ENCODE data around the gene ZFPL1. TPM values are rescaled to one million over a fixed set of nuclear protein-coding genes. Genes with fewer than 3 reads are reported as not detected.
A peak's percentile ranks its signal among the peaks of the same experiment; 100 is the strongest.

Gene ZFPL1
- total and polyA plus RNA-seq, 7 experiments from 2014 or later, result 24.2 to 53.0 (median 39.1) TPM

DNA sequence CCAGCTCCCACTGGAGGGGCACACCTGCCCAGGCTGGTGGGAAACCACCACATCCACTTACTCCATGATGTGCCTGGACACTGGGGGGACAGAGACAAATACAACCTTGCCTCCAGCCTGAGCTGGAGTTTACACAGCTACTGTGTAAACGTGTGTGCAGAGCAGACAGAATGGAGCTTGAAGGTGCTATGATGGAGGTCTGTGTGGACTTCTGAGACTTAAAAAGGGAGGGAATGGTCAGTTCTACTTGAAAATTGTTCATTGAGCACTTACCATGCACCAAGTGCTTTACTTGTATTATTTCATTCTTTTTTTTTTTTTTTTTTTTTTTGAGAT, 11.4 kb upstream of the ZFPL1 start:
- no peaks in the 10 kb centered on the region for H3K4me1 ChIP-seq (ENCODE audit: control insufficient read depth in 2 of 2, insufficient read depth in 2 of 2, low read length in 2 of 2)
- intact Hi-C loops (cut with micrococcal nuclease), result no loop called here
- ChIA-PET POLR2A (no interaction called here), CTCF (no interaction called here)
- no peaks in the 10 kb centered on the region for H3K27me3 ChIP-seq (ENCODE audit: control insufficient read depth in 2 of 2, insufficient read depth in 2 of 2, low read length in 2 of 2)
- no peak overlapping the region for H3K27ac ChIP-seq (ENCODE audit: low read depth, low read length)
- H3K27ac Mint-ChIP-seq, result peak overlapping the region in 1 of 9 donors; percentile 32
- H3K9me3 Mint-ChIP-seq, result no peaks in the 10 kb centered on the region
- DNase-seq (no peak), ATAC-seq (no peak)
- no peak overlapping the region for H3K4me3 ChIP-seq (ENCODE audit: low read length)
- H3K27me3 Mint-ChIP-seq, result no peaks in the 10 kb centered on the region
- no peaks in the 10 kb centered on the region for H3K36me3 ChIP-seq (ENCODE audit: control insufficient read depth in 2 of 3, insufficient read depth in 3 of 3, low read length in 3 of 3)
- H3K9me3 ChIP-seq (ENCODE audit: control insufficient read depth in 2 of 3, low read length in 3 of 3), result no peaks in the 10 kb centered on the region
- H3K4me3 Mint-ChIP-seq, result no peak overlapping the region
- peaks cover 0 to 10% (median 0%) of the 10 kb centered on the region in 7 donors for H3K4me1 Mint-ChIP-seq
- peaks cover 0 to 2% (median 0%) of the 10 kb centered on the region in 5 donors for H3K36me3 Mint-ChIP-seq

- no peaks in the 10 kb centered on the region for H3K4me1 ChIP-seq (ENCODE audit: control insufficient read depth in 2 of 2, insufficient read depth in 2 of 2, low read length in 2 of 2)
- intact Hi-C loops (cut with micrococcal nuclease), result no loop called here
- peaks cover 3 to 42% (median 7%) of the 10 kb centered on the region in 7 donors for H3K4me1 Mint-ChIP-seq
- peak overlapping the region in 4 of 9 donors; percentile 9 to 83 (median 48) for H3K27ac Mint-ChIP-seq
- ATAC-seq (no peak), DNase-seq (no peak)
- no peaks in the 10 kb centered on the region for H3K36me3 ChIP-seq (ENCODE audit: control insufficient read depth in 2 of 3, insufficient read depth in 3 of 3, low read length in 3 of 3)
- no peak overlapping the region for H3K27ac ChIP-seq (ENCODE audit: low read depth, low read length)
- CTCF ChIA-PET, result interaction anchor here (1.3 to 1.4 kb wide), 2 partner anchors 14 to 62 kb away, joined by 3 to 5 read pairs; no protein-coding TSS in a partner anchor
- H3K27me3 ChIP-seq (ENCODE audit: control insufficient read depth in 2 of 2, insufficient read depth in 2 of 2, low read length in 2 of 2), result no peaks in the 10 kb centered on the region
- H3K4me3 ChIP-seq (ENCODE audit: low read length), result no peak overlapping the region
- H3K27me3 Mint-ChIP-seq, result no peaks in the 10 kb centered on the region
- H3K36me3 Mint-ChIP-seq, result peaks cover 0 to 11% (median 0%) of the 10 kb centered on the region in 5 donors
- POLR2A ChIA-PET, result no interaction called here
- H3K9me3 ChIP-seq (ENCODE audit: control insufficient read depth in 2 of 3, low read length in 3 of 3), result no peaks in the 10 kb centered on the region
- peaks cover 0 to 2% (median 0%) of the 10 kb centered on the region in 11 donors for H3K9me3 Mint-ChIP-seq
- no peak overlapping the region for H3K4me3 Mint-ChIP-seq
Observed at GRCh38 chr11:65077451-65077850, 6.6 kb upstream of the ZFPL1 start.

DNA sequence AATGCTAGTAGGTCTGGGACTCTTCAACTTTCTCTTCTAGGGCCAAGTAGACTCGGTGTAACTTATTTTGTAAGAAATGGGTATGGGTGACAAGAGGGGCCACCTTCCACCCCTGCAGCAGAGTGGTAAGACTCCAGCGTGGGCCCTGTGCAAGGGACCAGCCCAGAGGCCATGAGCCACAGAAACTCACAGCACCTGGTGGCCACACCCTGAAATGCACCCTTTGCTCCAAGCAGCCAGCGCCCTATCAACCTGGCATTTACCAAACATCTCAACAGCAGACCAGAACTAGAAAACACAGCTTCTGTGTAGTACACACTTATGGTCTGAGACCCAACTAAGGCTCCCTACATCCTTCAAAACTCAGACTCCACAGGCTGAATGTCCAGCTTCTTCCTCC, 5.9 kb upstream of the ZFPL1 start:
- Mint-ChIP-seq H3K4me1 (peaks cover 3 to 48% (median 7%) of the 10 kb centered on the region in 7 donors), H3K27me3 (no peaks in the 10 kb centered on the region), H3K4me3 (peak overlapping the region in 1 of 10 donors; percentile 48), H3K36me3 (peaks cover 0 to 15% (median 0%) of the 10 kb centered on the region in 5 donors), H3K9me3 (peaks cover 0 to 2% (median 0%) of the 10 kb centered on the region in 11 donors), H3K27ac (peak overlapping the region; percentile 9 to 83 (median 63))
- Histone ChIP-seq H3K4me1 (ENCODE audit: control insufficient read depth in 2 of 2, insufficient read depth in 2 of 2, low read length in 2 of 2) (no peaks in the 10 kb centered on the region), H3K36me3 (ENCODE audit: control insufficient read depth in 2 of 3, insufficient read depth in 3 of 3, low read length in 3 of 3) (no peaks in the 10 kb centered on the region), H3K27me3 (ENCODE audit: control insufficient read depth in 2 of 2, insufficient read depth in 2 of 2, low read length in 2 of 2) (no peaks in the 10 kb centered on the region), H3K4me3 (ENCODE audit: low read length) (no peak overlapping the region), H3K27ac (ENCODE audit: low read depth, low read length) (no peak overlapping the region), H3K9me3 (ENCODE audit: control insufficient read depth in 2 of 3, low read length in 3 of 3) (no peaks in the 10 kb centered on the region)
- POLR2A ChIA-PET, result interaction anchor here (0.6 kb wide), 2 partner anchors 25 to 40 kb away, joined by 3 read pairs; no protein-coding TSS in a partner anchor
- intact Hi-C loops (cut with micrococcal nuclease), result loop anchor here (1.0 to 2.0 kb wide), 4 partner anchors 19 to 65 kb away; partner anchors contain the start of genes SAC3D1 (in 1 of the 2), SNX15 (in 1 of the 2) and VPS51 (in 1 of the 2)
- DNase-seq (peak; percentile 47 to 71 (median 64)), ATAC-seq (peak; percentile 97)
- CTCF ChIA-PET, result interaction anchor here (1.3 to 2.0 kb wide), 2 partner anchors 63 to 66 kb away, joined by 5 to 6 read pairs; no protein-coding TSS in a partner anchor

DNA sequence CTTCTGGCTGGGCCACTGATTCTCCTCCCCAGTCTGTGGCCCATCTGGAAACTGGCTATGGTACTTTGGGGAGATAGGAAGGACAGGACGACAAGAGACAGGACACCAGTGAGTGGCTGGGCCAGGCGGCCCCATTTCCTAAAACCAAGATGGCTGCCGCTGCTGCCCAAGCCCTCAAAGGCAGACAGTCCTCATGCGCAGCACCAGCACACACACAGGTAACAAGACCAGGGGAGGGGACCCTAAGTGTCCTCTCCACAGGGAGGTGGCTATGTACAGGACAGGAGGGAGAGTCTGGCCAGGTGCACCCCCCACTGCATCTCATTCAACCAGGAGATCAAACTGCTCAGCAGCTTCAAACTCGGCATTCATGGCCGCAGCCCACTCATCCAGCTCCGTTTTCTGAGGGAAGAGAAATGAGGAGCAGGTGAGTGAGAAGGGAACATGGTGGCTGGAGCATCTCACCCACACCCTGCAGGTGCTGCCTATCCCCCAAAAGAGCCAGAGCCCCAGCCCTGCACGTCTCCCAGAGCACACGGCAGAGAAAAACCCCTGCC, 5.2 kb upstream of the ZFPL1 start:
- ChIA-PET POLR2A (interaction anchor here (0.9 kb wide), 1 partner anchor 52 kb away, joined by 3 read pairs; the partner anchor contains the start of gene SNX15), CTCF (interaction anchor here (2.0 kb wide), 1 partner anchor 66 kb away, joined by 6 read pairs; no protein-coding TSS in a partner anchor)
- Histone ChIP-seq H3K9me3 (ENCODE audit: control insufficient read depth in 2 of 3, low read length in 3 of 3) (no peaks in the 10 kb centered on the region), H3K4me3 (ENCODE audit: low read length) (no peak overlapping the region), H3K27me3 (ENCODE audit: control insufficient read depth in 2 of 2, insufficient read depth in 2 of 2, low read length in 2 of 2) (no peaks in the 10 kb centered on the region), H3K27ac (ENCODE audit: low read depth, low read length) (no peak overlapping the region), H3K36me3 (ENCODE audit: control insufficient read depth in 2 of 3, insufficient read depth in 3 of 3, low read length in 3 of 3) (no peaks in the 10 kb centered on the region), H3K4me1 (ENCODE audit: control insufficient read depth in 2 of 2, insufficient read depth in 2 of 2, low read length in 2 of 2) (peaks cover 3 to 4% of the 10 kb centered on the region in 2 donors)
- peaks cover 0 to 2% (median 0%) of the 10 kb centered on the region in 5 donors for H3K27me3 Mint-ChIP-seq
- ATAC-seq (no peak), DNase-seq (no peak)
- H3K36me3 Mint-ChIP-seq, result peaks cover 0 to 15% (median 0%) of the 10 kb centered on the region in 5 donors
- intact Hi-C loops (cut with micrococcal nuclease), result loop anchor here (1.0 to 2.0 kb wide), 4 partner anchors 18 to 66 kb away; partner anchors contain the start of genes SAC3D1 (in 1 of the 2), SNX15 (in 1 of the 2) and VPS51 (in 1 of the 2)
- H3K4me1 Mint-ChIP-seq, result peaks cover 7 to 51% (median 14%) of the 10 kb centered on the region in 7 donors
- peak overlapping the region in 1 of 10 donors; percentile 48 for H3K4me3 Mint-ChIP-seq
- H3K9me3 Mint-ChIP-seq, result peaks cover 0 to 5% (median 0%) of the 10 kb centered on the region in 11 donors
- peak overlapping the region in 3 of 9 donors; percentile 49 to 83 (median 71) for H3K27ac Mint-ChIP-seq

DNA sequence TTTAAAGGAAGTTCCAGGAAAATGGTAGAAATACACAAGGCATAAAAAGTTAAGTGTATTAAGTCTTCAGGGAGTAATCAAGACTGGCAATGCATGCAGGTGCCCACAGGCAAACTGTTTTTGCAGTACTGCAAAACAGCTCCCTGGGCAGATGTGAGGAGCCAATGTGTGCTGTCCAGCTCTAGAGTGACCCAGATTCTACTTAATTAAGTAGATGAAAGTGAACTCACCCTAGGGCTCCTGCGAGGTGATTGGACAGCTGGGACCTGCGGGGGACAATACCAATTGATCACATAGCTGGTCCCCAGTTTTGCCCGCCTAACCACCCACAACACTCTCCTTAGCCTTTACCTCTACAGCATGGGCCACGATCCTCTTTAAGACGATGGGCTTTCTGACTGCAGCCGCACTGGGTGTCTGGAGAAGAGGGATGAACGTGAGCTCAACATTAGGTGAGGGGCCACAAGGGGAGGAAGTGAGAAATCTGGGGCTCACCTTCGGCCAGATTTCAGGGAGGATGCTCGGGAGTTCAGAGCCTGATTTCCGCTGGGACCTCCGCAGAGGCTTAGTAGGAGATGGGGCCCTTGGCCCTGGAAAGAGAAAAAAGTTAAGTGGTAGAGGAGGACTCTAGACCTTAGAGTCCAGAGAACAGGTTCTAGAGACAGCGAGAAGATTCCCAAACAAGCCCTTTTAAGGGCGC, 738 bp upstream of the ZFPL1 start:
- Histone ChIP-seq H3K36me3 (ENCODE audit: control insufficient read depth in 2 of 3, insufficient read depth in 3 of 3, low read length in 3 of 3) (peaks cover 0 to 29% (median 11%) of the 10 kb centered on the region in 3 experiments), H3K27me3 (ENCODE audit: control insufficient read depth in 2 of 2, insufficient read depth in 2 of 2, low read length in 2 of 2) (no peaks in the 10 kb centered on the region), H3K9me3 (ENCODE audit: control insufficient read depth in 2 of 3, low read length in 3 of 3) (no peaks in the 10 kb centered on the region), H3K27ac (ENCODE audit: low read depth, low read length) (peak overlapping the region; percentile 86), H3K4me3 (ENCODE audit: low read length) (peak overlapping the region; percentile 61), H3K4me1 (ENCODE audit: control insufficient read depth in 2 of 2, insufficient read depth in 2 of 2, low read length in 2 of 2) (peaks cover 13 to 14% of the 10 kb centered on the region in 2 donors)
- Mint-ChIP-seq H3K27me3 (peaks cover 0 to 4% (median 0%) of the 10 kb centered on the region in 5 donors), H3K9me3 (peaks cover 0 to 10% (median 0%) of the 10 kb centered on the region in 11 donors), H3K4me1 (peaks cover 22 to 56% (median 30%) of the 10 kb centered on the region in 7 donors), H3K36me3 (peaks cover 0 to 26% (median 8%) of the 10 kb centered on the region in 5 donors), H3K4me3 (peak overlapping the region; percentile 88 to 99 (median 93)), H3K27ac (peak overlapping the region; percentile 94 to 99 (median 97))
- intact Hi-C loops (cut with micrococcal nuclease), result loop anchor here in 1 of 2 donors (10.0 kb wide), 1 partner anchor 238 kb away; the partner anchor contains the start of gene CDC42BPG
- ATAC-seq (no peak), DNase-seq (no peak)
- CTCF ChIA-PET, result interaction anchor here (0.7 to 1.3 kb wide), 4 partner anchors 11 to 69 kb away, joined by 3 to 6 read pairs (median 3); partner anchors contain the start of gene ARL2
- POLR2A ChIA-PET, result interaction anchor here (0.7 to 2.2 kb wide), 9 partner anchors 13 to 194 kb away, joined by 3 to 11 read pairs (median 3); partner anchors contain the start of genes ARL2, TM7SF2, VPS51 and ZNHIT2
